Activated T-cell treated with anti-CD3 and anti-CD28 coated beads for 4 hours (primary cell): ENCODE measurements around the gene OR8H3.
"Not testable (repeated sequence)": the region's sequence is repeated elsewhere in the genome, so short reads cannot be mapped to it uniquely, and the experiment has no call there.

Experiments used
- DNase-seq: peaks from one replicate; pipeline ENCODE4 v3.0.0-alpha.2; 2020

The OR8H3 gene, protein sequence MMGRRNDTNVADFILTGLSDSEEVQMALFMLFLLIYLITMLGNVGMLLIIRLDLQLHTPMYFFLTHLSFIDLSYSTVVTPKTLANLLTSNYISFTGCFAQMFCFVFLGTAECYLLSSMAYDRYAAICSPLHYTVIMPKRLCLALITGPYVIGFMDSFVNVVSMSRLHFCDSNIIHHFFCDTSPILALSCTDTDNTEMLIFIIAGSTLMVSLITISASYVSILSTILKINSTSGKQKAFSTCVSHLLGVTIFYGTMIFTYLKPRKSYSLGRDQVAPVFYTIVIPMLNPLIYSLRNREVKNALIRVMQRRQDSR

DNA sequence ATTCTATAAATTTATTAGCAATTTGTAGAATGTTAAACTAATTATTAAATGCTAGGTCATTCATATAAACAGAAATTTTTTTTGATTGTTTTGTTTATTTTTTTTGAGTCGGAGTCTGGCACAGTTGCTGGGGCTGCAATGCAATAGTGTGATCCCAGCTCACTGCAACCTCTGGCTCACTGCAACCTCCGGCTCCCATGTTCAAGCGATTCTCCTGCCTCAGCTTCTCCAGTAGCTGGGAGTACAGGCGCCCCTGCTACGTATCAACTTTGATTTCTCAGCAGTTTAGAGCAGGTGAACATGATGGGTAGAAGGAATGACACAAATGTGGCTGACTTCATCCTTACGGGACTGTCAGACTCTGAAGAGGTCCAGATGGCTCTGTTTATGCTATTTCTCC is at the start of gene OR8H3:
TSS of gene OR8H3 (plus strand) at position 301 of the 400 bp plus-strand sequence. CDS start at position 301, 0 bp downstream.
- no peak for DNase-seq

DNA sequence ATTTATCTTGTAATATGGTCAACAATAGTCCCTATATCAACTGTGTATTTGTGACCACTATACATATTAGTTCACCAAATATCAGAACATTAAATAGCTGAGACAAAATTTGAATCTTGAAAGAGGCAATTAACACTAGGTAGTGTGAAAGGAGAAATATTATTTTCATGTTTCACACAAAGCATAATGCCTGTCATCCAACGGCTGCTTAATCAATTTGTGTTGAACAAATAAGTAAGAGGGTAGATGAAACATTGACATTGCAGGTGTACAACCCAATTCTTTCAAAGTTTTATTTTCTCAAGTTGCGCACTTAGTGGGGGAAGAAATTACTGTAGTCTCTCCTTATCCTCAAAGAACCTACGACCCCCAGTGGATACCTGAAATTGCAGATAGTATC is 32.5 kb upstream of the OR8H3 start:
- no peak for DNase-seq

DNA sequence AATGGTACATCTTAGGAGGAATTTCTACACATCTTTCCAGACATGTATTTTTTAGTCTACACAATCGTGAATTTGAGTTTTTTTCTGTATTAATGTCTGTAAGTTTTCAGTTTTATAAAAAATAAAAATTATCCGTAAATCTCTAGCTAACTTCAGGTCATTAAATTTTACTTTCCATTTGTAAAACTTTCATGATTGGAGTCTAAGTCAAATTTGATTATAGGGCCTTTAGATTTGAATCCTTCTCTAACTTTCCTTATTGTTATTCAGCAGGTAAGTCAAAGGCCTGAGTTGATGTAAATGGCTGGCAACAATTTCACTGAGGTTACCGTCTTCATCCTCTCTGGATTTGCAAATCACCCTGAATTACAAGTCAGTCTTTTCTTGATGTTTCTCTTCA is 29.2 kb upstream of the OR8H3 start, which contains the start of gene OR8I2:
TSS of gene OR8I2 (plus strand) at position 301 of the 400 bp plus-strand sequence. CDS start at position 301, 0 bp downstream.
- DNase-seq = no peak

DNA sequence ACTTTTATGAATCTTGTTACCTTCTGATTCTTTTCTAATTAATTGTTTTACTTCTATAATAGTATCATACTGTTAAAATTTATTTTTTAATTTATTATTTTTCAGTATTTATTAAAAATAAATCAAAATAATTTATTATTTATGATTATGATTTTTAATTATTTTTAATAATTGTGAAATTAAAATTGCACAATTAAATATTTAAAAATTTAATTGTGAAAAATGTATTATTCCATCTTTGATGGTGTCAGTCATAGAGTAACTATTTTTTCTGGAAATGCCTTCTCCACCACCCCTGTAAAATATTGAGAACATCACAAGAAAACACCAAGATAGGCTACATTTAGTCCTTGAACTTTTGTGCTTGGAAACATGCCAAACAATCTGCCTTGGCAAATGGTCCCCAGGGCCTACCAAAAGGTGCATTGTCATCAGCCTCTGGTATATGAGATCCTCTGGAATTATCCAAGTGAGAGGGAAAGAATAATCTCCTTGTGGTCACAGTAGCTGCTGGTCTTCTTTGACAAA is 18.9 kb upstream of the OR8H3 start, which contains the start of gene OR8H2:
TSS of gene OR8H2 (plus strand) at position 478 of the 528 bp plus-strand sequence. CDS start 1,356 bp downstream, outside the sequence.
- DNase-seq = no peak

DNA sequence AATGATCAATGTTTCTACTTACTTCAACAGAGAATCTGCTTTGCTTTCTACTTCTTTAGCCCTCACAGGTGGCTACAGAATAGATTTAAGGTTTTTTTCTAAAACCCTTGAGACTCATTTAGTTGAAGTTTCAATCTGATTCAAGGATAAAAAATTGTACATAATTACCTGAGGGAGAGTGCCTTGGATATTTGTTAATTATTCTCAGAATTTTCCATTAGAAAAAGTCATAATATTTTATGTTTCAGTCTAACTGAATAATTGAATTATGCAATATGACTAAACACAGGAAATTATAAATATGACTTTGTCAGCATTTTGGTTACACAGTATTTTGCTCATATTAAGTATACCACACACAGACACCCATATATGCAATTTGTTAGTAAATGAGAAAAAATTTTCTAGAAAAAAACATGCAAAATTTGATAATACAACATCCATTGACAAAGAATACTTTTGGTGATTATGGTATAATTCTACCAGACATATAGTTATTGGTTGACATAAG is 18.0 kb downstream of the OR8H3 start, which contains the start of gene OR8J3:
TSS of gene OR8J3 (minus strand) at position 51 of the 511 bp plus-strand sequence. CDS start 2,483 bp downstream, outside the sequence.
- no peak for DNase-seq

DNA sequence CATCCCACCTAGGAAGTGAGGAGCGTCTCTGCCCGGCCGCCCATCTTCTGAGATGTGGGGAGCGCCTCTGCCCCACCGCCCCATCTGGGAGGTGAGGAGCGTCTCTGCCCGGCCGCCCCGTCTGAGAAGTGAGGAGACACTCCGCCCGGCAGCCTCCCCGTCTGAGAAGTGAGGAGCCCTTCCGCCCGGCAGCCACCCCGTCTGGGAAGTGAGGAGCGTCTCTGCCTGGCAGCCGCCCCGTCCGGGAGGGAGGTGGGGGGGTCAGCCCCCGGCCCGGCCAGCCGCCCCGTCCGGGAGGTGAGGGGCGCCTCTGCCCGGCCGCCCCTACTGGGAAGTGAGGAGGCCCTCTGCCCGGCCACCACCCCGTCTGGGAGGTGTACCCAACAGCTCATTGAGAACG is 21.5 kb downstream of the OR8H3 start:
- not testable (repeated sequence) for DNase-seq

DNA sequence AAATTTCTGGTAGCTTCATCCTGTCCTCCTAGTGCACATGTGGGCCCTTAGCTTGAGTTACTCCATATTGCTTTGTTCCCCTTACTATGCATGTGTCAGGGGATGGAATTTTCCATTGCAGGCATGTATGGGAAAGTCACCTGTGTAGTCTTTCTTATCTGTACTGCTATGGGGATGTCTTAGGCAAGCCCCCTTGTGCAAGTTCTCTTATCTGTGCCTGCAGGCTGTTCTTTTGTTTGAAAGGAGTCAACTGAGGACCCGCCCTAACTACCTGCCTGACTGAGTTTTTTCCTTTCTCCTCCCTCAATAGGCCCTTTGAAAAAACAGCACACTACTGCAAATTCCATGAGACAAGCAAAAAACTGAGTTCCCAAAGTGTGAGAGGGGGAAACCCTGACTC is 29.2 kb downstream of the OR8H3 start:
- DNase-seq = no peak

DNA sequence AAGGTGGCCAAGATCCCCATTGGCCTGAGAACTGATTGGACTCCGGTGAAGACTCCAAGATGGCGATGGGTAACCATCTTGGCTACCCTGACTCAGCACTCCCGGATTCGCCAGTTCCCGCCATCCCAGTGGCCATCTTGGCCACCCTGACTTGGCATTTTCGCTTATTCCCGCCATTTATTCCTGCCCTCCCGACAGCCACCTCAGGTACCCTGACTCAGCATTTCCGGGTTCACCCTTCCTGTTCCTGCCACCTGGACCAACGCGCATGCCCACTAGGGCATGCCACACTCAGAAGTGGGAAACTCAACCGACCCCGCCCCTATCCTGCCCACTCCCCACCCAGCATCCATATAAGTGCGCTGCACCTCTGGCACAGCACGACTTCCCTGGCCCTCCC is 30.2 kb downstream of the OR8H3 start:
- no peak for DNase-seq

DNA sequence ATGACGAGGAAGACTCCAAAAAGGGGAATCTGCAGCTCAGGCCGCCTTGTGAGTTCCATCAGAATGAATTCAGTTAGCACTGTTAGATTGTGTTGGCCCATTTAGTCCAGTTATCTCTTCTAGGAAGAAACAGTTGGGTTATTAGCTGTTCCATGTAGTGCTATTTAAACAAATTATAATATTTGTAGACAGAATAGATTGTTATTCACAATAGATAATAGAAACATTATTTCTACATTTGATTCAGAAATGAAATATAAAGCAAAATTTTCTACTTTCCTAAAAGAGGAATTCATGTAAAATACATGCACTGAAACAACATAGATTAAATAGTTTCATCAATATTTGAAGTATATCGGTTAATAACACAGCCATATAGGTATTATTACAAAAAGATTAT is 38.0 kb downstream of the OR8H3 start, which contains the start of gene OR8K5:
TSS of gene OR8K5 (minus strand) at position 101 of the 400 bp plus-strand sequence. CDS start at position 101, 0 bp downstream.
- DNase-seq = no peak

DNA sequence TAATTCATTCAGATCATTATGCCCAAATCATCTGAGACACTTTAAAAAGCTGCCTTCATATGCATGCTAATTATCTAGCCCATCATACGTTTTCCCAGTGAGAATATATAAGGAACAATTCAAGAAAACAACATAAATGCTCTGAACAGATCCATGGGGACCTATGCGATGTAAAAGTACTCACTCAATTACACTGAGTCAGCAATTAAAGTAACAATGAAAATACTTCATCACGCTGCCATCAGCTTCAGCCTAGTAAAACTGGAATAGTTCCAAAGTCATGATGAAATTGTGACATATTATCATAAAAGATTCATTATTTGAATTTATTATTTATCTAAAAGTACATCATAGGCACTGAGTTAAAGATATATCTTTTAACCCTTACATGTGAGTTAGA is 41.6 kb downstream of the OR8H3 start:
- DNase-seq = no peak

DNA sequence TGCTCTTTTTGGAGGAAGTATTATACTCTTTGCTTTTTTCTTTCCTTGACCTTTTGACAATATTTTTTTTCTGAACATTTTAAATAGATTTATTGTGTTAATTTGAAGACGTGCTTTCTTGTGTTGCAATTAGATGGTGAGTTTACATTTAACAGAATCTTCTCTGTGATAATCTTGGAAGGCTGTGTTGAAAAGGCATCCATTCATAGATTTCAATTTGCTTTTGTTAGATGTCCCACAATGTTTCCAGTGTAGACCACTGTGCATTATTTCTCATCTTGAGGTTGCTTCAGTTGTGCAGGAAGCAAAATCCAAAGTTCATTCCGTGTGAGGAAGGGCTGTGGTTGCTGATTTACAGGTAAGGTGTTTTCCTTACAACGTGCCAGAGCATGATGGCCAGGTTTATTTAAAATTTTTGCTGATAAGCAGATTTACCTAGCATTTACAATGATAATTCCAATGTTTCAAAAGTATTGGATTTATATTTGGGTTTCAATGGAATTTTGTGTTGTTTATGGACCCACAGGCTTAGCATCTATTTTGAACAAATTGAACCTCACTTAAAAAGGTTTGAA is 50.2 kb downstream of the OR8H3 start:
- no peak for DNase-seq
